ENCODE results near the gene ST7.

ST7 gene

GRCh38 chr7:117084286-117084685, 131.0 kb downstream of the ST7 start:
- TF ChIP-seq FOXM1 (IDR thresholded peaks at IDR 0.05; ENCODE audit: borderline replicate concordance), result no peak
- TF ChIP-seq PKNOX1 (IDR thresholded peaks at IDR 0.05), result no peak
- TF ChIP-seq ELF4 (IDR thresholded peaks at IDR 0.05), result no peak
- ChIA-PET CTCF (no interaction called here), POLR2A (no interaction called here)
- no peak for DNase-seq (ENCODE audit: extremely low spot score)

GRCh38 chr7:117085275-117085674, 132.0 kb downstream of the ST7 start:
- DNase-seq (ENCODE audit: extremely low spot score), result no peak
- ChIA-PET CTCF (no interaction called here), POLR2A (no interaction called here)
- TF ChIP-seq FOXA1 (IDR thresholded peaks at IDR 0.05), result no peak
- TF ChIP-seq TARDBP (IDR thresholded peaks at IDR 0.05), result no peak
- no peak for TF ChIP-seq BHLHE40 (IDR thresholded peaks at IDR 0.05; ENCODE audit: borderline replicate concordance)
- no peak for TF ChIP-seq LEF1 (IDR thresholded peaks at IDR 0.05; ENCODE audit: borderline replicate concordance)
- no peak for TF ChIP-seq PKNOX1 (IDR thresholded peaks at IDR 0.05)

GRCh38 chr7:117085769-117086463, 132.6 kb downstream of the ST7 start:
- TF ChIP-seq FOXA1 (IDR thresholded peaks at IDR 0.05) (no peak), PKNOX1 (IDR thresholded peaks at IDR 0.05) (no peak), LEF1 (IDR thresholded peaks at IDR 0.05; ENCODE audit: borderline replicate concordance) (no peak), BHLHE40 (IDR thresholded peaks at IDR 0.05; ENCODE audit: borderline replicate concordance) (no peak), ELF4 (IDR thresholded peaks at IDR 0.05) (no peak), TARDBP (IDR thresholded peaks at IDR 0.05) (no peak), SUZ12 (IDR thresholded peaks at IDR 0.05) (no peak), FOXM1 (IDR thresholded peaks at IDR 0.05; ENCODE audit: borderline replicate concordance) (no peak), L3MBTL2 (conservative IDR thresholded peaks at IDR 0.05) (no peak), CTBP1 (IDR thresholded peaks at IDR 0.05; ENCODE audit: borderline replicate concordance) (no peak), ZNF384 (IDR thresholded peaks at IDR 0.05) (no peak), ARNT (IDR thresholded peaks at IDR 0.05) (no peak), NFRKB (IDR thresholded peaks at IDR 0.05) (no peak), SP1 (IDR thresholded peaks at IDR 0.05) (no peak)
- ChIA-PET POLR2A (interaction anchor here (0.6 kb wide), 1 partner anchor 177 kb away, joined by 3 read pairs; no protein-coding TSS in a partner anchor), CTCF (interaction anchor here (0.7 kb wide), 1 partner anchor 87 kb away, joined by 3 read pairs; no protein-coding TSS in a partner anchor)
- no peak for DNase-seq (ENCODE audit: extremely low spot score)

- POLR2A ChIA-PET, result no interaction called here
- CTCF ChIA-PET, result no interaction called here
- TF ChIP-seq ELF4 (IDR thresholded peaks at IDR 0.05) (no peak), CTBP1 (IDR thresholded peaks at IDR 0.05; ENCODE audit: borderline replicate concordance) (no peak), ARNT (IDR thresholded peaks at IDR 0.05) (no peak), FOXK2 (IDR thresholded peaks at IDR 0.05) (no peak), FOXA1 (IDR thresholded peaks at IDR 0.05) (no peak), ZNF384 (IDR thresholded peaks at IDR 0.05) (no peak), SUZ12 (IDR thresholded peaks at IDR 0.05) (no peak), L3MBTL2 (conservative IDR thresholded peaks at IDR 0.05) (no peak), NFRKB (IDR thresholded peaks at IDR 0.05) (no peak)
- no peak for DNase-seq (ENCODE audit: extremely low spot score)
Observed at GRCh38 chr7:117086788-117087187, 133.5 kb downstream of the ST7 start.

GRCh38 chr7:117087639-117088396, 134.5 kb downstream of the ST7 start:
- ChIA-PET POLR2A (no interaction called here), CTCF (interaction anchor here (0.7 kb wide), 1 partner anchor 241 kb away, joined by 3 read pairs; no protein-coding TSS in a partner anchor)
- DNase-seq (ENCODE audit: extremely low spot score), result no peak
- TF ChIP-seq SUZ12 (IDR thresholded peaks at IDR 0.05) (no peak), FOXK2 (IDR thresholded peaks at IDR 0.05) (no peak), TARDBP (IDR thresholded peaks at IDR 0.05) (no peak), SP1 (IDR thresholded peaks at IDR 0.05) (no peak), FOXA1 (IDR thresholded peaks at IDR 0.05) (no peak)

GRCh38 chr7:117088623-117089194, 135.4 kb downstream of the ST7 start:
- CTCF ChIA-PET, result no interaction called here
- TF ChIP-seq BHLHE40 (IDR thresholded peaks at IDR 0.05; ENCODE audit: borderline replicate concordance) (no peak), ARNT (IDR thresholded peaks at IDR 0.05) (no peak), LEF1 (IDR thresholded peaks at IDR 0.05; ENCODE audit: borderline replicate concordance) (no peak), FOXM1 (IDR thresholded peaks at IDR 0.05; ENCODE audit: borderline replicate concordance) (no peak), TARDBP (IDR thresholded peaks at IDR 0.05) (no peak), PKNOX1 (IDR thresholded peaks at IDR 0.05) (no peak), FOXK2 (IDR thresholded peaks at IDR 0.05) (no peak), L3MBTL2 (conservative IDR thresholded peaks at IDR 0.05) (no peak), HDGF (IDR thresholded peaks at IDR 0.05; ENCODE audit: borderline replicate concordance) (no peak), NFRKB (IDR thresholded peaks at IDR 0.05) (no peak), CTBP1 (IDR thresholded peaks at IDR 0.05; ENCODE audit: borderline replicate concordance) (no peak), FOXA1 (IDR thresholded peaks at IDR 0.05) (no peak), SP1 (IDR thresholded peaks at IDR 0.05) (no peak), ELF4 (IDR thresholded peaks at IDR 0.05) (no peak), SUZ12 (IDR thresholded peaks at IDR 0.05) (no peak), ZNF384 (IDR thresholded peaks at IDR 0.05) (no peak)
- POLR2A ChIA-PET, result no interaction called here
- DNase-seq (ENCODE audit: extremely low spot score), result no peak

Measured in HEK293T (cell line).